Limb (tissue), 2 donors: ENCODE measurements around the gene LACRT.

Experiments used
- DNase-seq, 2 donors: peaks; one replicate each; pipeline ENCODE4 v3.0.0-alpha.2; 2016; ENCODE audit errors: extremely low spot score in 2 of 2

LACRT gene

GRCh38 chr12:54602661-54603060 lies 32.0 kb downstream of the LACRT start:
- no peak for DNase-seq

GRCh38 chr12:54601841-54602240 lies 32.9 kb downstream of the LACRT start:
- DNase-seq, result no peak

GRCh38 chr12:54598970-54599369 lies 35.7 kb downstream of the LACRT start:
- no peak for DNase-seq

- peak; percentile 78 to 80 for DNase-seq
Observed at GRCh38 chr12:54596526-54596946, 38.2 kb downstream of the LACRT start.

- no peak for DNase-seq
Observed at GRCh38 chr12:54595471-54595870, 39.2 kb downstream of the LACRT start.

- no peak for DNase-seq
Observed at GRCh38 chr12:54593725-54594124, 41.0 kb downstream of the LACRT start.

GRCh38 chr12:54593135-54593534 lies 41.6 kb downstream of the LACRT start:
- no peak for DNase-seq

GRCh38 chr12:54592316-54592715 lies 42.4 kb downstream of the LACRT start:
- DNase-seq, result no peak

- no peak for DNase-seq
Observed at GRCh38 chr12:54590978-54591591, 43.6 kb downstream of the LACRT start.

GRCh38 chr12:54589964-54590363 lies 44.7 kb downstream of the LACRT start:
- DNase-seq, result no peak

- no peak for DNase-seq
Observed at GRCh38 chr12:54588890-54589267, 45.8 kb downstream of the LACRT start.

GRCh38 chr12:54588110-54588889 lies 46.4 kb downstream of the LACRT start, which contains the start of gene PPP1R1A:
TSS of gene PPP1R1A (minus strand) at chr12:54588659. CDS start at chr12:54588488, 171 bp downstream.
- peak in 1 of 2 donors; percentile 77 for DNase-seq

GRCh38 chr12:54587315-54587873 lies 47.3 kb downstream of the LACRT start:
- no peak for DNase-seq

GRCh38 chr12:54586620-54587019 lies 48.1 kb downstream of the LACRT start:
- no peak for DNase-seq

GRCh38 chr12:54585243-54585642 lies 49.5 kb downstream of the LACRT start:
- DNase-seq, result no peak

GRCh38 chr12:54584128-54584527 lies 50.6 kb downstream of the LACRT start:
- DNase-seq, result no peak

- DNase-seq, result no peak
Observed at GRCh38 chr12:54583726-54584125, 51.0 kb downstream of the LACRT start.

GRCh38 chr12:54581412-54581811 lies 53.3 kb downstream of the LACRT start:
- DNase-seq, result no peak
